IPS-15b (cell line): Measurements from ENCODE around the gene TPST2.
A peak's percentile ranks its signal among the peaks of the same experiment; 100 is the strongest.
"Not testable (repeated sequence)": the region's sequence is repeated elsewhere in the genome, so short reads cannot be mapped to it uniquely, and the experiment has no call there.

Experiments used
- H3K27me3 ChIP-seq: one replicate; pipeline ENCODE4 v1.6.1; 2013; ENCODE audit warnings: low read length; ENCODE audit not compliant: control insufficient read depth, insufficient read depth
- H3K36me3 ChIP-seq: one replicate; pipeline ENCODE4 v1.6.1; 2013; ENCODE audit warnings: low read length; ENCODE audit not compliant: control insufficient read depth, insufficient read depth
- H3K4me1 ChIP-seq: one replicate; pipeline ENCODE4 v1.6.1; 2013; ENCODE audit warnings: mild to moderate bottlenecking, low read length; ENCODE audit not compliant: control insufficient read depth, insufficient read depth
- H3K4me3 ChIP-seq: one replicate; pipeline ENCODE4 v1.5.1; 2013; ENCODE audit warnings: low read depth, low read length
- H3K9ac ChIP-seq: one replicate; pipeline ENCODE4 v1.6.1; 2013; ENCODE audit warnings: low read depth, mild to moderate bottlenecking, low read length
- H3K9me3 ChIP-seq: one replicate; pipeline ENCODE4 v1.6.1; 2013; ENCODE audit warnings: mild to moderate bottlenecking, low read length; ENCODE audit not compliant: control insufficient read depth, insufficient read depth

TPST2 gene

DNA sequence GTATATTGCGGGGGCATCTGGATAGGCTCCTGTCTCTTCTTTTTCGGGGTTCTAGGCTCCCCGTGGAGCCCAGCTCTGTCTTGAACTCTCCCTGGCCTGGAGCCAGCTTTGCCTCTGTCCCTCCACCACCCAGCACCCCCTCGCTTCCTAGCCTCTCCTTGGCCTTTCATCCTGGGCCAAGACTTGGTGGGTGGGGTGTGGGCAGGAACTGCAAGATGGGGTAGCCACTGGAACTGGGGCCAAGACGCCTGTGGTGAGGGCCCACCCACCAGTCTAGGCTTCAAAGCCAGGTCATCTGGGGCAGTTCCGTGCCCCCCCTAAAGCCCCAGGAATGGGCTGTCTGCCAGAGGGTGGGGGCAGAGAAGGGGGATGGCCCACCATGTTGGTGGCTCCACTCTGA lies 29.6 kb upstream of the TPST2 start:
- Histone ChIP-seq H3K4me3 (no peak overlapping the region), H3K9ac (no peak overlapping the region), H3K27me3 (peaks cover 8% of the 10 kb centered on the region), H3K4me1 (peaks cover 28% of the 10 kb centered on the region), H3K9me3 (no peaks in the 10 kb centered on the region), H3K36me3 (peaks cover 2% of the 10 kb centered on the region)

DNA sequence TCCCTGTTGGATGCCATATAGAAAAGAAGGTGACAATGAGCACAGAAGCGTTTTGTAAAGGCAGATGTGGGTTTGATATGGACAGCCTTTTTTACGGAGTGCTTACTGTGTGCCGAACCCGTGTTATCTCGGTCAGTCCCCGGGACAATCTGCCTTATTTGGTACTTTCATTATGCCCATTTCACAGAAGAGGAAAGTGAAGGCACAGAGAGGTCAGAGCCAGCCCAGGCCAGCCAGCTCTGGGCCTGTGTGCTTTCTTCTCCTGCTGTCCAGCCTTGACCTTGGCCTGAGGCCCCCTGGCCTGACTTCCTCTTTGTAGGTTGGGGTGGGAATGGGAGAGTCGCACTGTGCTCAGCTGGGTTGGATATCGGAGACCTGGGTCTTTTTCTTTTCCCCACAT lies 28.5 kb upstream of the TPST2 start:
- Histone ChIP-seq H3K4me1 (peaks cover 30% of the 10 kb centered on the region), H3K36me3 (peaks cover 2% of the 10 kb centered on the region), H3K27me3 (peaks cover 8% of the 10 kb centered on the region), H3K9me3 (no peaks in the 10 kb centered on the region), H3K9ac (no peak overlapping the region), H3K4me3 (no peak overlapping the region)

DNA sequence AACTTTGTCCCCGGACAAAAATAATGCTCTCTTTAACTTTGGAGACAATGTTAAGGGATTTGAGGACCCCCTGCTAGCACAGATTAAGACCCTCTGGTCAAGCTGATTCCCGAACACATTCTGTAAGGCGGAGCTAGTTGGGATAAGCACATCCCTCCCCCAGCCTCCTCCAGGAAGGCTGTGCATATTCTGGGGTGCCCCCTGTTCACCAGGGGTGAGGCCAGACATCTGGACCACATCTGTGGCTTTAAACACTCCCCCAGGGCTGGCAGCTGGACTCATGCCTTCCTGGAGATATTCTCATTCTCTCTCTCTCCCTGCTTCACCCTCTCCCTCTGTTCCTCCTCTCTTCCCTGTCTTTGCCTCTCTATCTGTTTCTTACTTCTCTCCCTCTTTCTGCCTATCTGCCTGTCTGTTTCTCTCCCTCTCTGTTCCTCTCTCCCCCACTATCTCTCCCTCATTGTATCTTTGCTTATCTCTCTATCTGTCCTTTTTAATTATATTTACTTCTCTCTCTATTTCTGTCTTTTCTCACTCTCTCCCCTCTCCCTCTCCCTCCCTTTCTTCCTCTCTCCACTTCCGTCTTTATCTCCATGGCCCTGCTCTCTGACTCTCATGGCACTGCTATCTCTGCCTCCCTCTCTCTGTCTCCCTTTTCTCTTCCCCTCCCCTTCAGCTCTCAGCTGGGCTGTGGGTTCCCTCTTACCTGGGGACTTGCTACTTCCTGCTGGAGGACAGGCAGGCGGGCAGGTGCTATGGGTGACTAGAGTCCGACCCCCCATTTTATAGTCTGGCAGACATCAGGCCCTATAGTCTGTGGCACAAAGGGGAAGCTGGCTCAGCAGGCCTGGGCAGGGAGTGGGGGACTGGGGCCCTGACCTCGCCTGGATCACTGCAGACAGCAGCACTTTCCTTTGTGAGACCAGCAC lies 27.6 kb upstream of the TPST2 start, which contains the start of gene CRYBB1:
Gene CRYBB1, minus strand, starts transcription at position 757 of the 929 bp plus-strand sequence. CDS start 1,708 bp downstream, outside the sequence.
- H3K4me3 ChIP-seq: no peak within 1 kb of the TSS
- H3K36me3 ChIP-seq: no peaks in the 10 kb centered on the region
- H3K9me3 ChIP-seq: no peaks in the 10 kb centered on the region
- H3K4me1 ChIP-seq: peaks cover 37% of the 10 kb centered on the region
- H3K27me3 ChIP-seq: peaks cover 15% of the 10 kb centered on the region
- no peak within 1 kb of the TSS for H3K9ac ChIP-seq

DNA sequence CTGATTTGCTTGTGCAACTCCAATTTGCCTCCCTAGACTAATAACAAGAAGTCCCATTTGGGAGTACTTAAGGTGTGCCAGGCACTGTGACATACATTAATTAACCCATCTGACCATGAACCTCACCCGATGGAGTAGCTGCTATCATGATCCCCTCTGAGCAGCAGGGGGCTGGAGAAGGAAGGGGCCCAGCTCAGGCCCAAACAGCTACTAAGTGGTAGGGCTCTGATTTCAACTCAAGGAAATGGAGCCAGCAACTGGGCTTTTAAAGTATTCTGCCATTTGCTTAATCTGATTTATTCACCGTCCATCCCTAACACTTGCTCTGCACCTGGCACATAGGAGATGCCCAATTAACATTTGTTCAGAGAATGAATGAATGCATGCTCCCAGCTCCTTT lies 26.7 kb upstream of the TPST2 start:
- Histone ChIP-seq H3K36me3 (no peaks in the 10 kb centered on the region), H3K9me3 (no peaks in the 10 kb centered on the region), H3K9ac (no peak overlapping the region), H3K4me1 (peaks cover 42% of the 10 kb centered on the region), H3K27me3 (peaks cover 19% of the 10 kb centered on the region), H3K4me3 (no peak overlapping the region)

DNA sequence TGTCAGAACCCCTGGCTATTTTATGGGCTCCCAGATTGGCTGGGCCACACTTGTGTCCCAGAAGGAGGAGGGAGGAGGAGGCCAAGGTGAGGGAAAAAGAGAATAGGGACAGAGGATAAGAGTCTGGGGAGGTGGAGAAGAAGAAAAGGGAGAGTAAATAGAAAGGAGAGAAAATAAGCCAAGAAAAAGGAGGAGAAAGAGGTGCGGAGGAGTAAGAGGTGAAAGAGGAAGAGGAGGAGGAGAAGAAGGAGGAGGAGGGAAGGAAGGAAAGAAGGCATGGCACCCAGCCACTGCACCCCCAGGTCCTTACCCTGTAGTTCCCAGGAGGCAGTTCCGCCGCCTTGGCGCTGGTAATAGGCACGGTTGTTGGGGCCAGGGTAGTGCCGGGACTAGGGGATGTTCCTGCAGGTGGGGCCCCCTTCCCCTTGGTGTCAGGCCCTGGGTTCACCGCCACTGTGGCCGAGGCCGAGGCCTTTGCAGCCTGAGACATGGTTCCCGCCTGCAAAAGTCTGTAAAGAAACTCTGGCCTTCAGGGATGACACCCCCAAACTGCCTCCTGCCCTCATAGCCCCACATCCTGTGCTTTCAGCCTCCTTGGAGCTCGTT lies 26.0 kb upstream of the TPST2 start:
- H3K9me3 ChIP-seq: no peaks in the 10 kb centered on the region
- no peaks in the 10 kb centered on the region for H3K36me3 ChIP-seq
- peaks cover 19% of the 10 kb centered on the region for H3K27me3 ChIP-seq
- peaks cover 42% of the 10 kb centered on the region for H3K4me1 ChIP-seq
- H3K9ac ChIP-seq: no peak overlapping the region
- no peak overlapping the region for H3K4me3 ChIP-seq

DNA sequence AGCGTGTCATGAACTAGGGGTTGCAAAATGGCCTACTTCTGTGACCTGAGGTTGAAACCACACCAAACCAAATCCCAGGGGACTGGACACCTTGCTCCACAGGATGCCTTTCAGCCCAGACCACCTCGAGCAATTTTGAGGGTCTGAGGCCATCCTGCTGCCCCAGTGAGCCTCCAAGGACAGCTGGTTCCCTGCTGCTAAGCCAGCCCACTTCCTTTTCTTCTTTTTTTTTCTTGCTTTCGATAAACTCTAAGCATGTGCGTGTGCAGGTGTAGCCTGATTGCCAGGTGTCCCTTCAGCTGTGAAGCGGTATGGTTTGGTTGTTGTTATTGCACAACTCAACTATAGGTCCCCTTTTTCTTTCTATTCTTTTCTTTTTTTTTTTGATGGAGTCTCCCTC lies 25.2 kb upstream of the TPST2 start:
- H3K4me3 ChIP-seq: no peak overlapping the region
- H3K9me3 ChIP-seq: no peaks in the 10 kb centered on the region
- H3K27me3 ChIP-seq: peaks cover 19% of the 10 kb centered on the region
- peaks cover 44% of the 10 kb centered on the region for H3K4me1 ChIP-seq
- no peak overlapping the region for H3K9ac ChIP-seq
- no peaks in the 10 kb centered on the region for H3K36me3 ChIP-seq

DNA sequence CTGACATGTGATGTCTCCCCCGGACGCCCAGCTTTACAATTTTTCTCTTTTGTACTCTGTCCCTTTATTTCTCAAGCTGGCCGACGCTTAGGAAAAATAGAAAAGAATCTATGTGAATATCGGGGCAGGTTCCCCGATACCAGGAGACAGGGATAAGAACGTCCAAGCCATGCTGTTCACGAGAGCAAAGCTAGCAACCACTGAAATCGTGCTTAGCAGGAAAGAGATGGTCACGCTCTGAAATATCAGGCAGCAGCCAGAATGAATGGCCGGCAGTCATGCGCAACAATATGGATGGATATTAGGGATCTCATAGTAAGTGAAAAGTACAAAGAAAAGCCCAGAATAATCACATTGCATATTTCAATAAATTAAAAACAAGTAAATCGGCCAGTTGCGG lies 24.4 kb upstream of the TPST2 start:
- Histone ChIP-seq H3K27me3 (peaks cover 19% of the 10 kb centered on the region), H3K9me3 (no peaks in the 10 kb centered on the region), H3K4me1 (peaks cover 44% of the 10 kb centered on the region), H3K36me3 (no peaks in the 10 kb centered on the region), H3K4me3 (peak overlapping the region; percentile 24), H3K9ac (no peak overlapping the region)

DNA sequence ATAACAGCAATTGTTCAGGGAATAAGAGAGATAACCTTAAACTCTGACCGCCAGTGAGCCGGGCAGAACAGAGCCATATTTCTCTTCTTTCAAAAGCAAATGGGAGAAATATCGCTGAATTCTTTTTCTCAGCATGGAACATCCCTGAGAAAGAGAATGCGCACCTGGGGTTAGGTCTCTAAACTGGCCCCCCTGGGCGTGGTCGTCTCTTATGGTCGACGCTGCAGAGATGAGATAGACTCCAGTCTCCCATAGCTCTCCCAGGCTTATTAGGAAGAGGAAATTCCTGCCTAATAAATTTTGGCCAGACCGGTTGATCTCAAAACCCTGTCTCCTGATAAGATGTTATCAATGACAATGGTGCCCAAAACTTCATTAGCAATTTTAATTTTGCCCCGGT lies 23.8 kb upstream of the TPST2 start:
- not testable (repeated sequence) for H3K36me3 ChIP-seq, H3K9me3 ChIP-seq, H3K9ac ChIP-seq, H3K4me3 ChIP-seq
- Histone ChIP-seq H3K27me3 (peaks cover 17% of the 10 kb centered on the region), H3K4me1 (peaks cover 50% of the 10 kb centered on the region)

DNA sequence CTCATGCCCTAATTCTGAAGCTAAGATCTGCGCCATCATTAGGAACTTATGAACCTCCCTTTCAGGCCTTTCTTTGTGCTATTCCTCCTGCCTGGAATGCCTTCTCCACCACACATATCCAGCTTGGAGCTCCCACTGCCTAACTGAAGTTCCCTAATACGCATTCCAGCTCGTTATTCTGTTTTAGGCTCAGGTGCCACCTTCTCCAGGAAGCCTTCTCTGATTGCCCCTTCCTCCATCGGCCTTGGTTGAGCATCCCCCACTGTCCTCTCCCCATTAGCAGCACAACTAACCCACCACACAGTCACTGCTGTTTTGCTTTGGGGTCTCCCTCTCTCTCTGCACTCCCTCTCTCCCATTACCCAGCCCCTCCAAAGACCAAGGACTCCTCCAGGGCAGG lies 22.7 kb upstream of the TPST2 start:
- H3K4me3 ChIP-seq: no peak overlapping the region
- no peaks in the 10 kb centered on the region for H3K9me3 ChIP-seq
- peaks cover 58% of the 10 kb centered on the region for H3K4me1 ChIP-seq
- peaks cover 17% of the 10 kb centered on the region for H3K27me3 ChIP-seq
- no peaks in the 10 kb centered on the region for H3K36me3 ChIP-seq
- no peak overlapping the region for H3K9ac ChIP-seq

DNA sequence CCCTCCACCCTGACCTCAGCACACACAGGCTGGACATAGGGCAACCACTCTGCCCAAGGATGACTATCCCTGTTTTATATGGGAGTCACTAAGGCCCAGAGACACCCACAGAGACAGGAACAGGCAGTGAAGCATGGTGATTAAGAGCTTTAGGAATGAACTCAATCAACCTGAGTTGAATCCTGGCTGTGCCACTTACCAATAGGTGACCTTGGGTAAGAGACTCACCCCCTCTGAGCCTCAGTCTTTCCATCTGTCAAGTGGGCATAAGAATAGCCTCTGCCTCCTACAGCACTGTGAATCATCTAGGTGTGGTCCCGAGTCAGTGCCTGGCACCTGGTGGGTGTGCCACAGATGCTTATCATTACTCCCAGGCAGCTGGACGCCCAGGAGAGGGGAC lies 21.1 kb upstream of the TPST2 start:
- Histone ChIP-seq H3K4me1 (peaks cover 44% of the 10 kb centered on the region), H3K4me3 (no peak overlapping the region), H3K27me3 (peaks cover 17% of the 10 kb centered on the region), H3K9ac (no peak overlapping the region), H3K9me3 (no peaks in the 10 kb centered on the region), H3K36me3 (no peaks in the 10 kb centered on the region)

DNA sequence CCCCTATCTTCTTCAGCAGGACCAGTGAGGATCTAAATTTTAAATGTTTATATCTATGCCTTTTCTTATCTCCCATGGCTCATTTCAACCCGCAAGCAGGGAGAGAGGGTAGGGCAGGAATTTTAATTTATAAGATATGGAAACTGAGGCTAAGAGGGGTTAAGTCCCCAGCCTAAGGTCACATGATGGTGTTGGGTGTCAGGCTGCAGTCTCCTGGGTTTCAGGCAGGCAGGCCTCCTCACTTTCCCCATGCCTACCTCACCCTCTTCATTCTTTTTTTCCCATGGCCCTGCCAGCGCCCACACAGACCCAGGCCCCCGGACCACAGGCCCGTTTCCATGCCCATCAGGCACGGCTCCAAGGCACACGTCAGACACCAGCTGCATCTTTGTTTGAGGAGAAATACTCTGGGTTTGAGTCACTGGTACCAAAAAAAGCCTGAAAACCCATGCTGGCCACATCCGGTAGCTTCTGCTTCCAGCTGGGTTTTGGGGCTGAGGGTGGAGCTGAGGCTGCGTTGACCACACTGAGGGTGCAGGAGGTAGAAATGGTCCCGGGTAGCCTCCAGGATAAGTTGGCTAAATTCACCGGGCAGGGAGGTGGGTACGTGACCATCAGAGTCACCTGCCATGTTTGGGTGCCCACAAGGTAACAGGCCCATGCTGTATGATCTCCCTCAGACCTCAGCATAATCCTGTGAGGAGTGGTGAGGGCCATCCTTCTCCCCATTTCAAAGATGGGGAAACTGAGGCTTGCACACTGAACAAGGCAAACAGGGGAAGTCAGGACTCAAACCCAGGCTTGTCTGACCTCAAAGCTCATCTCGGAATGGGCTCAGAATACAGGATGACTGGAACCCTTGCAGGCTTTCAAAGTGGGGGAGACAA lies 20.4 kb upstream of the TPST2 start:
- Histone ChIP-seq H3K9me3 (no peaks in the 10 kb centered on the region), H3K4me3 (no peak overlapping the region), H3K36me3 (no peaks in the 10 kb centered on the region), H3K4me1 (peaks cover 43% of the 10 kb centered on the region), H3K27me3 (peaks cover 17% of the 10 kb centered on the region), H3K9ac (no peak overlapping the region)
